Hepatocyte (in vitro differentiated cells): ENCODE measurements around the gene TRAF7. TPM values are rescaled to one million over a fixed set of nuclear protein-coding genes. Genes with fewer than 3 reads are reported as not detected.

Source experiments
- DNase-seq: peaks from one replicate; pipeline ENCODE4 v3.0.0-alpha.2; 2016; ENCODE audit warnings: low spot score
- H2AFZ ChIP-seq: fragments of 200-600 bp; sonication (generic); 2 replicates; pipeline ENCODE4 v1.6.0; 2016; ENCODE audit warnings: antibody characterized with exemption, mild to moderate bottlenecking
- H3K27ac ChIP-seq: fragments of 200-600 bp; sonication (generic); 2 replicates; pipeline ENCODE4 v1.5.1; 2016; ENCODE audit warnings: mild to moderate bottlenecking
- H3K27me3 ChIP-seq: fragments of 200-600 bp; sonication (generic); 2 replicates; pipeline ENCODE4 v1.6.1; 2016
- H3K36me3 ChIP-seq: fragments of 200-600 bp; sonication (generic); replicated peaks from 2 replicates; pipeline ENCODE4 v1.5.1; 2016; ENCODE audit warnings: low read depth; ENCODE audit not compliant: insufficient read depth
- H3K4me1 ChIP-seq: fragments of 200-600 bp; sonication (generic); 2 replicates; pipeline ENCODE4 v1.5.1; 2016; ENCODE audit warnings: mild to moderate bottlenecking, moderate library complexity; ENCODE audit not compliant: insufficient read depth
- H3K4me2 ChIP-seq: fragments of 200-600 bp; sonication (generic); 2 replicates; pipeline ENCODE4 v1.6.0; 2016
- H3K4me3 ChIP-seq: fragments of 200-600 bp; sonication (generic); 2 replicates; pipeline ENCODE4 v1.5.1; 2016; ENCODE audit warnings: mild to moderate bottlenecking
- H3K79me2 ChIP-seq: fragments of 200-600 bp; sonication (generic); 2 replicates; pipeline ENCODE4 v1.6.0; 2017; ENCODE audit warnings: mild to moderate bottlenecking
- H3K9me2 ChIP-seq: fragments of 200-600 bp; sonication (generic); replicated peaks from 2 replicates; pipeline ENCODE4 v1.6.0; 2017; ENCODE audit warnings: mild to moderate bottlenecking; ENCODE audit not compliant: insufficient read depth
- H3K9me3 ChIP-seq: fragments of 200-600 bp; sonication (generic); 2 replicates; pipeline ENCODE4 v1.5.1; 2016; ENCODE audit warnings: low read depth, mild to moderate bottlenecking
- H4K20me1 ChIP-seq: fragments of 200-600 bp; sonication (generic); 2 replicates; pipeline ENCODE4 v1.6.0; 2016; ENCODE audit warnings: mild to moderate bottlenecking; ENCODE audit not compliant: insufficient read depth, poor library complexity, severe bottlenecking
- CTCF ChIP-seq: fragments of 200-600 bp; sonication (generic); IDR thresholded peaks from 2 replicates; pipeline ENCODE4 v1.5.1; 2016; ENCODE audit warnings: antibody characterized with exemption, mild to moderate bottlenecking; ENCODE audit not compliant: poor library complexity
- EZH2 ChIP-seq: fragments of 200-600 bp; sonication (generic); IDR thresholded peaks from 2 replicates; pipeline ENCODE4 v1.6.1; 2016; ENCODE audit warnings: antibody characterized with exemption, mild to moderate bottlenecking, borderline replicate concordance
- EZH2phosphoT487 ChIP-seq: fragments of 200-600 bp; sonication (generic); IDR thresholded peaks from one replicate; pipeline ENCODE4 v1.6.1; 2018; ENCODE audit warnings: antibody characterized with exemption, mild to moderate bottlenecking, low read depth, moderate library complexity; ENCODE audit not compliant: unreplicated experiment, severe bottlenecking
- WGBS: methylation state at CpG from one replicate; pipeline ENCODE4 v1.1.6; 2016; ENCODE audit warnings: low lambda C conversion rate; ENCODE audit errors: missing lambda C conversion rate; 5-methylcytosine and 5-hydroxymethylcytosine counted together
- polyA plus RNA-seq: library from polyadenylated mRNA; unstranded; fragments of >200 nt; fragmentation: Nextera tagmentation; extraction: Ambion mirVana; gene quantifications from 2 replicates; pipeline ENCODE4 v1.2.1, GENCODE V29; 2016
- total RNA-seq: library from RNA; depleted of rRNA; stranded (reverse); fragments of >200 nt; gene quantifications from 2 replicates; pipeline ENCODE4 v1.2.3, GENCODE V29; 2014

The TRAF7 gene
- total and polyA plus RNA-seq, 2 experiments from 2014 or later, result 37.4 to 55.1 TPM

DNA sequence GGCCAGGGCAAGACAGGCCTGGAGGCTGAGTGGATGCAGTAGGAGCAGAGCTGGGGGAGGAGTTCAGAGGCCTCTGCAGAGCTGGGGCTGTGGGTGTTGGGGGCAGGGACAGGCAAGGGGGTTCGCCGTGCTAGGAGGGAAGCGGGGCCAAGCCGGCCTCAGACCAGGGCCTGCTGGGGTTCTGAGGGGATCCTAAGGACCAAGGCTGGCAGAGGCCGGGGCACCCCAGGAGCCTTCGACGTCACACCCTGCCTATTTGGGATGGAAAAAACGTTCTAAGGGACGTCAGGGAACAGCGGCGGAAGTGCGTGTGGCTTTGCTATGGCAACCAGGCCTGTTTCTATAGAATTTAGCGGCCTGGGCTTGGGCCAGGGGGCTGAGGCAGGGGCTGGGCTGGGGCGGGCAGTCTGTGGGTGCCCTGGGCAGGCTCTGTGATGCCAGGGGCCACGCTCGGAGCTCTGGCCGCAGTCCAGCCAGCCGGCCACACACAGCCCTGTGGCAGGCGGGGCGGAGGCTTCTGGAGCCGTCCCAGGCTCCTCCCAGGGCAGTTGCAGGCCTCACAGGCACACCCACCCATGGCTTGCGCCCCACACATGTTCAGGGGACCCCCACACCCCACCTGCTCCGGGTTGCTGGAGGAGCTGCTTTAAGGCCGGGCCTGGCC, 3.7 kb downstream of the TRAF7 start:
- H3K4me1 ChIP-seq, result peaks cover 44% of the 10 kb centered on the region
- H3K4me3 ChIP-seq, result no peak overlapping the region
- no peaks in the 10 kb centered on the region for H3K27me3 ChIP-seq
- peaks cover 87% of the 10 kb centered on the region for H3K79me2 ChIP-seq
- H4K20me1 ChIP-seq, result peaks cover 43% of the 10 kb centered on the region
- WGBS, result 92% methylated on average over 21 of the region's 24 CpGs
- no peak for DNase-seq
- H3K27ac ChIP-seq, result peak overlapping the region; percentile 27
- no peak overlapping the region for H3K4me2 ChIP-seq
- H3K9me3 ChIP-seq, result no peaks in the 10 kb centered on the region
- no peak for TF ChIP-seq CTCF
- H3K36me3 ChIP-seq, result no peaks in the 10 kb centered on the region
- H2AFZ ChIP-seq, result no peak overlapping the region
- H3K9me2 ChIP-seq, result no peaks in the 10 kb centered on the region

GRCh38 chr16:2160915-2161551, 5.5 kb downstream of the TRAF7 start:
- H3K27ac ChIP-seq, result peak overlapping the region; percentile 12
- H2AFZ ChIP-seq, result no peak overlapping the region
- H3K9me2 ChIP-seq, result no peaks in the 10 kb centered on the region
- H3K4me1 ChIP-seq, result peaks cover 44% of the 10 kb centered on the region
- no peaks in the 10 kb centered on the region for H3K9me3 ChIP-seq
- TF ChIP-seq EZH2phosphoT487, result no peak
- no peak for TF ChIP-seq CTCF
- no peak for TF ChIP-seq EZH2
- no peak for DNase-seq
- peaks cover 36% of the 10 kb centered on the region for H4K20me1 ChIP-seq
- no peak overlapping the region for H3K4me3 ChIP-seq
- H3K36me3 ChIP-seq, result no peaks in the 10 kb centered on the region
- 87% methylated on average over 17 of the region's 20 CpGs for WGBS
- H3K4me2 ChIP-seq, result no peak overlapping the region
- peaks cover 79% of the 10 kb centered on the region for H3K79me2 ChIP-seq
- H3K27me3 ChIP-seq, result no peaks in the 10 kb centered on the region

DNA sequence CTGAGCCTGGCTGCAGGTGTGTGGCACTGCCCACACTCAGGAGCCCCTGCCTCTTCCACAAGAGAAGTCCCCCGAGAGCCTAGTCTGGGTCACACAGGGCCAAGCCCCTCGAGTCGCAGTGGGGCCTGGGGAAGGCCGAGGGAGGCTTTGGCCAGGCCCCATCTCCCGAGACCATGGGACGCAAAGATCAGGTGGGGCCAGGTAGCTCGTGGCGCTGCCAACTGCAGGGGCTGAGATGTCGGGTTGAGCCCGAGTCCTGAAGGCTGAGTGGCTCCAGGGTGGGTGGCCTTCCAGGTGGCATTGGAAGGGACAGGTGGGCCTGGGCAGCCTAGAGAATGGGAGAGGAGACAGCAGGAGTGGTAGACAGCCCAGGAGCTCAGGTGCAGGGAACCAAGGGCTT, 6.3 kb downstream of the TRAF7 start:
- peaks cover 39% of the 10 kb centered on the region for H3K4me1 ChIP-seq
- TF ChIP-seq EZH2, result no peak
- TF ChIP-seq EZH2phosphoT487, result no peak
- no peak for TF ChIP-seq CTCF
- no peaks in the 10 kb centered on the region for H3K36me3 ChIP-seq
- H4K20me1 ChIP-seq, result peaks cover 33% of the 10 kb centered on the region
- 97% methylated on average over 10 of the region's 10 CpGs for WGBS
- no peaks in the 10 kb centered on the region for H3K9me2 ChIP-seq
- H3K79me2 ChIP-seq, result peaks cover 70% of the 10 kb centered on the region
- H3K27ac ChIP-seq, result peak overlapping the region; percentile 92
- DNase-seq, result no peak
- H3K9me3 ChIP-seq, result no peaks in the 10 kb centered on the region
- H2AFZ ChIP-seq, result no peak overlapping the region
- no peak overlapping the region for H3K4me3 ChIP-seq
- H3K27me3 ChIP-seq, result no peaks in the 10 kb centered on the region
- no peak overlapping the region for H3K4me2 ChIP-seq
